UCSD-AML1 (cell line): ENCODE data around the gene B4GALT5.
"Not testable (repeated sequence)": the region's sequence is repeated elsewhere in the genome, so short reads cannot be mapped to it uniquely, and the experiment has no call there.

ENCODE experiments used
- DNase-seq: peaks from one replicate; lab custom pipeline; 2025; ENCODE audit not compliant: unreplicated experiment; lab: John Stamatoyannopoulos, UW

B4GALT5 gene

GRCh38 chr20:49681850-49682216 lies 31.8 kb downstream of the B4GALT5 start:
- no peak for DNase-seq

DNA sequence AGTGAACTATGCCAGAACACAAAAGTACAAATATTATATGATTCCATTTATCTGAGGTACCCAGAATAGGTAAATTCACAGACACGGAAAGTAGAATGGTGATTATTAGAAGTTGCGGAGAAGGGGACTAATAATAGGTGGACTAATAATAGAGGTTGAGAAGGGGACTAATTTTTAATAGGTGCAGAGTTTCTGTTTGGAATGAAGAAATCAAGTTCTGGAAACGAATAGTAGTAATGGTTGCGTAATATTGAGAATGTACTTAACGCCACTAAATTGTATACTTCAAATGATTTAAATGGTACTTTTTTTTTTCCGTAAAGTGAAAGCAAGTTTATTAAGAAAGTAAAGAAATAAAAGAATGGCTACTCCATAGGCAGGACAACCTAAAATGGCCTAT lies 33.2 kb downstream of the B4GALT5 start:
- DNase-seq, result no peak

GRCh38 chr20:49679634-49680033 lies 34.0 kb downstream of the B4GALT5 start:
- DNase-seq, result no peak

DNA sequence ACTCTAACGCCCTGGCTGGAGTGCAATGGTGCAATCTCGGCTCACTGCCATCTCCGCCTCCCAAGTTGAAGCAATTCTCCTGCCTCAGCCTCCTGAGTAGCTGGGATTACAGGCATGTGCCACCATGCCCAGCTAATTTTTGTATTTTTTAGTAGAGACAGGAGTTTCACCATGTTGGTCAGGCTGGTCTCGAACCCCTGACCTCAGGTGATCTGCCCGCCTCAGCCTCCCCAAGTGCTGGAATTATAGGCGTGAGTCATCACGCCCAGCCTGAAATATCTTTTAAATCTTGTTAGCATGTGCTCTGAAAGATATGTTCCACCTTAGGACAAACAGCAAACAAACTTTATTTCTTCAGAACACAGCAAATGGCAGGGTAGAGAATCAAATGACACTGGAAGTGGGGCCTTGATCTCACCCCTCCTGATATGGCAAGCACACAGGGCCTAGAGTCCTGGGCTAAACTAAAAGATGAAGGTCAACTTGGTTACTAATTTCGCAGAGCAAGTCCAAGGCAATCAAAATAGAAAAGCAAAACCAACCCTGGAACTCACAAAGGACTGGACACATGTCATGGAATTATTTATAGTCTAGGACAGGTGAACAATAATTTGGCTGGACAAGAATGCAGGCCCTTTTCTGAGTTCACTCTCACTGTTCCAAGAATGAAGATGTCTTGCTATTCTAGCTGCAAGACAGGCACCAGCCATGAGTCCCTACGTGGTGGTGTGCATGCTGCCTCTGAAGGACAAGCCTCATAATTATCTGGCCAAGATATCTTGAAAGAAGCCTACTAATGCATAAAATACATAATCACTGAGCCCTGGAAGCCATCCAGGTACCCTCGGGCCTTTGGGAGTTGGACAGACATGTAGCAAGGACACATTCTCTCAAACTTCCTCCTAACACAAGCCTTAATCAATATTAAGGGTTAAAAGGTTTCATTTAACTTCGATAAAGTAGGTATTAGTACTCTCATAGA lies 35.6 kb downstream of the B4GALT5 start:
- no peak for DNase-seq

DNA sequence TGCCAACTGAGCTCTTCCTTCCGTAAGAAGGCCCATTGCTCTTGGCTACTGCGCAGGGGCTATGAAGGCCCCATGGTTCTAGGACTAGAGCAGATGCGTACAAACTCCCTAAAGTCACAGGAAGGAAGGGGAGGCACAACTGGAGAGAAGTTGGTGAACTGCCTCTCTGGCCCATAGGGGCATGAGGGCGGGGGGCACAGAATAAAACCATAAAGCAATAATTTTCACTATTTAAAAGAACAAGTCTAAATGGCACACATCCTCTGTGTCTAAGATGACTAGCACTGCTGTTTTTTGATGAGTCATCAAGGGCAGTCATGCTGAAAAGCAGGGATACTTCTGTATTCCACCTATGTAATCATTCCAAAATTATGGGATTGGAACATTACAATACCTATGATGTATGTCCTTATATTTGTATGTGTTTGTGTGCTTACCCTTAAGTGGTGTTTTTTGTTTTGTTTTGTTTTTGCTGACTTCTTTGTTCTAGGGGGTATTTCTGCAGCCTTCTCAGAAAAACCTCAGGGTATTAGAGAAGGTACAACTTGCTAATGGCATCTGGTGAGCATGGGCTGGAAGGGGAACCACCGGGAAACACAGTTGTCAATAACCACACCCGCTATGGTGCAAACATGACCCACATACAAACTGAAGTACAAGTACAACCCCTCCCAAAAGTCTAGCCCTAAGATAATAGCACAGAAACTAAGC lies 36.9 kb downstream of the B4GALT5 start:
- peak; percentile 57 for DNase-seq

- DNase-seq, result no peak
Observed at GRCh38 chr20:49675368-49676151, 38.1 kb downstream of the B4GALT5 start.

GRCh38 chr20:49674383-49675352 lies 39.0 kb downstream of the B4GALT5 start:
- no peak for DNase-seq

- no peak for DNase-seq
Observed at GRCh38 chr20:49672096-49672664, 41.5 kb downstream of the B4GALT5 start.

- no peak for DNase-seq
Observed at GRCh38 chr20:49671433-49671832, 42.2 kb downstream of the B4GALT5 start.

DNA sequence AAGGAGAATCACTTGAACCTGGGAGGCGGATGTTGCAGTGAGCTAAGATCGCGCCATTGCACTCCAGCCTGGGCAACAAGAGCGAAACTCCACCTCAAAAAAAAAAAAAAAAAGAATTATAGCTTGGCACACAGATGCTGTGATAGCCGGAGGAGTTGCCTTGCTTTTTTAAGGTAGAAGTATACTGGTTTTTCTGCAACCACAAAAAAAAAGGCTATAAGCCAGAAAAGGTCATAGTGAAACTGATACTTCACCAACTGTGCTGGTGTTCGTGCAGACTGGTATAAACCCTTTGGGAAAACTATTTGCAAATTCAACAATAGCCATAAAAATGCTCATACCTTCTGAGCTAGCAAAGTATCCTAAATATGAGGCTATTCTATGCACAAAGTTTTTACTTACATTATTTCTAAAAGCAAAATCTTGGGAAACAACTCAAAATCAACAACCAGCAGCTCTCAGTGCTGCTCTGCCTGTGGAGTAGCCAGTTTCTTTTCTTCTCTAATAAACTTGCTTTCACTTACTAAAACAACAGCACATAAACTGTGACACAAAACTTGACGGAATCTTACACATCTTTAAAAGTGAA lies 44.0 kb downstream of the B4GALT5 start:
- DNase-seq, result no peak

DNA sequence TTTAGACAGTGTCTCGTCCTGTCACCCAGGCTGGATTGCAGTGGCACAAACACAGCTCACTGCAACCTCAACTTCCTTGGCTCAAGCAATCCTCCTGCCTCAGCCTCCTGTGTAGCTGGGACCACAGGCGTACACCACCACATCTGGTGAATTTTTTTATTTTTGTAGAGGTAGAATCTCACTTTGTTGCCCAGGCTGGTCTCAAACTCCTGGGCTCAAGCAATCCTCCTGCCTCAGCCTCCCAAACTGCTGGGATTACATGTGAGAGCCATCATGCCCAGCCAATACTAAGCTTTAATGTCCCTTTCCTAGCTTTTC lies 44.8 kb downstream of the B4GALT5 start:
- not testable (repeated sequence) for DNase-seq

- no peak for DNase-seq
Observed at GRCh38 chr20:49668181-49668877, 45.3 kb downstream of the B4GALT5 start.

DNA sequence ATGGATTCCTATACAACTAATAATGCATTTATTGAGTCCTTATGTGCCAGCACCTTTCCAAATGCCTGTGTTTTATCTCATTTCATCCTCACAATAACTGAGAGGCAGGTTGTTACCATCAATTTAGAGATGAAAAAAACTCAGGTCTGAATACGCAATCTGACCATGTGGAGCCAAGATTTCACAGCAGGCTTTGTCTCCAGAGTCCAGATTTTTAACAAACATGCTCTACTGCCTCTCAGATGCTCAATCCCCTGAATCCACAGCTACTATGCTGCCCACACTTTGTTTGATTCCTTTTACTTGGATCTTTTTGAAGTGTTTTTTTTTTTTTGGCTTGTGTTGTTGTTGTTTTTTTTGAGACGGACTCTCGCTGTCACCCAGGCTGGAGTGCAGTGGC lies 46.8 kb downstream of the B4GALT5 start:
- no peak for DNase-seq

DNA sequence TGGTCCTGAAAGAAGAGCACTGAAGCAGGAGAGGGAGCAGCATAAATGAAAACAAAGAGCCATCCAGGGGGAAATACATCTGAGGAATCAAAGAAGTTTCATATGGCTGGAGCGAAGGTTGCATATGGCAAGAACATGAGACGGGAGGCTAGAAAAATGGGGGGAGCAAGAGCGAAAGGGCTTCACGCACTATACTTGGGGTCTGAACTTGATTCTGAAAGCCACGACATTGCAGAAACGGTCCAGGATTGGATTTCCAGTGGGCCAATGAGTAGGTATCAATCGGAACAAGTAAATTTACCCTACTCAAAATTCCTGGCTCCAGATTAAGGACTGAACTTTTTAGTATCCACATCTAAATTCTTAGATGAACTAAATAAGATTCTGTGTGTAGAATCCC lies 47.9 kb downstream of the B4GALT5 start:
- no peak for DNase-seq

DNA sequence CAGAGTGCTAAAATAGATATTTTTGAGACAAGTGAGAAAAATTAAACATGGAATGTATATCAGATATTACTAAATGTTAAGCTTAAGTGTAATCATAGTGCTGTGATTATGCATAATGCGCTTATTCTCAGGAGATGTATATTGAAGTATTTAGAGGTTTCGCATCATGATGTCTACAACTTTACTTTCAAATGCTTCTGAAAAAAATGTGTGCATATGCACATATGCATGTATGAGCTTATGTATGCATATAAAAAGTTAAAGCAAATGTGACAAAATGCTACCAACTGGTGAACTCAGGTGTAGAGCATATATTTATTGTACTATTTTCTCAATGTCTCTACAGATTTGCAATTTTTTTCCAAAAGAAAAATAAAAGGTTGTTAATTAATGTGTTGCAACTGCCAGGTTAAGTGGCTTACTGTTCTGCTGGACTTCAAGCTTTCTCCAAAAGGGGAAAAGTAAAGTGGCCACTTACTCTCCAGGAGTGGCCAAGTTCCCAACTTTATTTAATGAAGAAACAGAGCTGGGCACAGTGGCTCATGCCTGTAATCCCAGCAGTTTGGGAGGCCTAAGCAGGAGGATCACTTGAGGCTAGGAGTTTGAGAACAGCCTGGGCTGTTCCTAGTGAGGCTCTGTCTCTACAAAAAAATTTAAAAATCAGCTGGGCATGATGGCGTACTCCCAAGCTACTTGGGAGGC lies 48.9 kb downstream of the B4GALT5 start:
- no peak for DNase-seq

DNA sequence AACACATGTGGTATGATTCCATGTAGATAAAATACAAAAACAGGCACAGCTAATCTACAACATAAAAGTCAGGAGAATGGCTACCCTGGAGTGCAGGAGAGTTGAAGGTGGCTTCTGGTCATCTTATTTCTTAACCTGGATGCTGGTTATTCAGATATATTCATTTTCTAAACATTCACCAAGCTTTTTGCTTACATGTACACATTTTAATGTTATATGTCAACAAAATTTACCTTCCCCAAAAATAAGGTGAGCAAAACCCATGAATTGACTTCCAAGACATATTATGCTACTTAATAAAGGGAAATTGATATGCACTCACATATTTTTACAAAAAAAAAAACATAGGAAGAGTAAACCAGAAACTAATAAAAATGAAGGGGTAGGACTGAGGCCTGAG lies 50.6 kb downstream of the B4GALT5 start:
- no peak for DNase-seq

- DNase-seq, result peak; percentile 31
Observed at GRCh38 chr20:49661560-49662329, 51.9 kb downstream of the B4GALT5 start.

DNA sequence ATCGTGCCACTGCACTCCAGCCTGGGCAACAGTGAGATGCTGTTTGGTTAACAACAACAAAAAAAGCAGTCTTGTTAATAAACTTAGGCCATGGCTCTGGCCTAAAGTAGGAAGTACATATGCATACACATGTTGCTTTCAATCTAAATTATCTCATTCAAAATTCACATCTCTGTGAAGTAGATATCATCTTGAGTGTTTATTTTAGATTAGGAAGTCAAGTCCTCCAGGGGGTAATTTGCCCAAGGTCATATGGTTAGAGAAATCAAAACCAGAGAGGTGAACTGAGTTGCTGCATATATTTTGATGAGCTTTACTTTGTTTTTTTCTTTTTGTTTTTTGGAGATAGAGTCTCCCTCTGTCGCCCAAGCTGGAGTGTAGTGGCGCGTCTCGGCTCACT lies 52.8 kb downstream of the B4GALT5 start:
- no peak for DNase-seq
